ENCODE results near the gene RAB44.
A peak's percentile ranks its signal among the peaks of the same experiment; 100 is the strongest.

The RAB44 gene

DNA sequence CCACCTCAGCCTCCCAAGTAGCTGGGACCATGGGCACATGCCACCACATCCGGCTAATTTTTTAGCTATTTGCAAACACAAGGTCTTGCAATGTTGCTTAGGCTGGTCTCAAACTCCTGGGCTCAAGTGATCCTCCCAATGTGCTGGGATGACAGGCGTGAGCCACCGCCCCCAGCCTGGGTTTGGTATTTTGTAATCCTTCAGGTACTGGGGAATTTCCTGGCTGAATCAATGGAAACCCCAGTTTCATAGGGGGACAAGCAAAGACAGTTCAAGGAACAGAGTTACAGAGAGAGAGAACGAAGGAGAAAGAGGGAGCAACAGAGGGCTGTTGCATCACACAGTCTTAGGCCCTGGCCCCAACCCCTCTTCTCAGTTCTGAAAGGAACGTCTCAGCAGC, 35.7 kb downstream of the RAB44 start:
- no peak for DNase-seq

DNA sequence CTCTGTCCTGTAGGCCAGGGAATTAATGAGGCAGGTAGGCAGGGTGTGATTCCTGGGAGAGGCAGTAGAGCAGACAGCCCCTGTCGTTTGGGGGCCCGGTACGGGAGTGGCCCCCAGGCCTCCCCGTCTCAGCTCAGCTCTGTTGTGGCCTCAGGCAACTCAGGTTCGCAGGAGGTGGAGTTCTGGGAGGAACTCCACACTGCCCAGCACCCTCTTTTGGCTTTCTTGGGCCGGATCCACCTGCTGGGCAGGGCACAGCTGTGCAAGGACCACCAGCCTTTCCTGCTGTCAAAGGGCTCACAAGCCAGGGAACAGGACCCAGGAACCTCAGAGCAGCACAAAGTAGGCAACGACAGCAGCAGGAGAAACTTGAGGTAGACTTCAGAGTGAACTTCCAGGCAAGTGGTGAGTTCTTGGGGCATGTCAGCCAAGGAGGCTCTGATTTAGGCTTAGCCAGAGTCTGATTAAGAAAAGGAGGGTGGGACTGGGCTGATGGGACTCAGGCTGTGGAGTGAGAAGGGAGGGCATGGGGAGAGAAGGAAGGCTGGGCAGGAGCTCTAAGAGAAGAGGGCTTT, 36.9 kb downstream of the RAB44 start:
- DNase-seq: no peak

DNA sequence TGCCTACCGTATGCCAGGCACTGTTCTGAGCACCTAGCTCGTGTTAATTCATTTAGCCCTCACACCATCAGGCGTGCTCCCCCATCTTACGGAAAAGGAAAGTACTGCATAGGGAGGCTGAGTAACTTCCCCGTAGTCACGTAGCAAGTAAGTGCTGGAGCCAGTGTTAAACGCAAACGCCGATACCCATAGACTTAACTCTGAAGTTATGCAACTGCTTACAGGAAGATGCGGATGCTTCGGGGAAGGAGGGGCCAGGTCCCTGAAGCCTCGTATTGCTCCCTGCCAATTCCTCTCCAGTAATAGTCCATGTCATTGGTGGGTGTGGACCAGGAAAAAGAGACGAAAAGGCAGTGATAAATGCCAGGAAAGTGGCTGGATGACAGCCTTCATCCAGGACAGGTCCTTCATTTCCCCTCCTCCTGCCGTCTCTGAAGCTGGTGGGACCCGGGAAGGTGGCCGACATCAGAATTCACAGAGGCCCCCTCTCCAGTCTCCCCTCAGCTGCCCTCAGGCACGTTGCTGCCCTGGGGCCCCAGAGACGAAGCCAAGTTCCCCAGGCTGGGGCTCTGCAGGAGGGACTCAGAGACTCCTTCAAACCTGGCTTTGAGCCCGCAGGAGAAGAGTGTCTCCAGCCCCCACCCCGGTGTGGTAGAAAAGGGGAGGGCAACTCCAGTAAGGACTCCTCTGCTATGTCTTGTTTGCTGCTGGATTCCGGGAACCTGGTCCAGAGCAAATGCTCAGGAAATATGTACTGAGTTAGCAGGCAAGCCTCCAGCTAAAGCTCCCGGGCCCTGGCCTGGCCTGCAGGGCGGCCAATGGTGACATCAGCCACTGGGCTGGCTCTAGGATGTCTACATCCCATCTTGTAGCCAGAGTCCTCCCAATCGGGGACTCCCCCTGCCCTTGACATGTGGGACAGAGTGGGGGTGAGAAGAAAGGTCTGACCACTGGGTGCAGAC, 37.8 kb downstream of the RAB44 start:
- peak; percentile 44 for DNase-seq

DNA sequence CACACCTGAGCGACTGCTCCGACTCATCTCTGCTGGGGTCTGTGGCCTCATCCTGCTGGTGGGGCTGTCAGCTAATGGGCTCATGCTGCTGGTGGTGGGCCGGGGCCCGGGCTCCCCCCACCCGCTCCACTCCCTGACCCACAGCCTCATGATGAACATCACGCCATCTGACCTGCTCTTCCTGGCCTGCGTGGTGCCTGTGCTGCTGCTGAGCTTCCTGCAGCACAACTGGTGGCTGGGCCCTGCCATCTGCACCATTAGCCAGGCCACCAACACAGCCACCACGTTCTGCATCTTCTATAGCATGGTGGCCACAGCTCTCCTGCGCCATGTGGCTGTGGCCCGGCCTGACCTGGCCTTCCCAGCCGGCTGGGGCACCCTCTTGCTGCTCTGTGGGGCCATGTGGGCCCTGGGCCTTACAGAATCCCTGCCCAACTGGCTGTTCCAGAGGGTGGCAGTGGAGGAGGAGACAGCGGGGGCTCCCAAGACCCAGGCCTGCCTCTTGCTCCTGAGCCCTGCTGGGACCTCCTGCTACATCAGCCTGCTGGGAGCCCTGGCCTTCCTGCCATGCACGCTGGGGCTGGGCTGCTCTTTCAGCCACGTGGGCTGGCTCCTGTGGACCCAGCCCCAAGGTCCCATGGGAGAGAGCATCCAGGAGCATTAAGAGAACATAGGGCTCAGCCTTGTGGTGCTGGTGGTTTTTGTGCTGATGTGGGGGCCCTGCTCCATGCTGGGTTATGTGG, 39.6 kb downstream of the RAB44 start:
- DNase-seq: no peak

DNA sequence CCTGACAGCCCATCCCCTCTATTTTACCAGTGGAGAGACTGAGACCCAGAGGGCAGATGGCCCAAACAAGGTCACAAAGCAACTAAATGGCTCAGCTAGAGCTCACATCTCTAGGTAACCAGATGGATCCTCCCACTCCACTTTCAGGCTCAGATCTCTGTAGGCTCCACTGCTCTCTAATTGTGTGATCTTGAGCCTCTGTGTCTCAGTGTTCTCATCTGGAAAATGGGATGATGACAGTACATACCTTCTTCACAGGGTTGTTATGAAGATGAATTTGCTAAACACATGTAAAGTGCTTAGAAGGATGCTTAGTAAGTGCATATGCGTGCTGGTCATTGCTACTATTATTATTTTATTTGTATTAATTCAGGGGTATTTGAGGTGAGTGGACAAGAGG, 40.5 kb downstream of the RAB44 start:
- DNase-seq: no peak

DNA sequence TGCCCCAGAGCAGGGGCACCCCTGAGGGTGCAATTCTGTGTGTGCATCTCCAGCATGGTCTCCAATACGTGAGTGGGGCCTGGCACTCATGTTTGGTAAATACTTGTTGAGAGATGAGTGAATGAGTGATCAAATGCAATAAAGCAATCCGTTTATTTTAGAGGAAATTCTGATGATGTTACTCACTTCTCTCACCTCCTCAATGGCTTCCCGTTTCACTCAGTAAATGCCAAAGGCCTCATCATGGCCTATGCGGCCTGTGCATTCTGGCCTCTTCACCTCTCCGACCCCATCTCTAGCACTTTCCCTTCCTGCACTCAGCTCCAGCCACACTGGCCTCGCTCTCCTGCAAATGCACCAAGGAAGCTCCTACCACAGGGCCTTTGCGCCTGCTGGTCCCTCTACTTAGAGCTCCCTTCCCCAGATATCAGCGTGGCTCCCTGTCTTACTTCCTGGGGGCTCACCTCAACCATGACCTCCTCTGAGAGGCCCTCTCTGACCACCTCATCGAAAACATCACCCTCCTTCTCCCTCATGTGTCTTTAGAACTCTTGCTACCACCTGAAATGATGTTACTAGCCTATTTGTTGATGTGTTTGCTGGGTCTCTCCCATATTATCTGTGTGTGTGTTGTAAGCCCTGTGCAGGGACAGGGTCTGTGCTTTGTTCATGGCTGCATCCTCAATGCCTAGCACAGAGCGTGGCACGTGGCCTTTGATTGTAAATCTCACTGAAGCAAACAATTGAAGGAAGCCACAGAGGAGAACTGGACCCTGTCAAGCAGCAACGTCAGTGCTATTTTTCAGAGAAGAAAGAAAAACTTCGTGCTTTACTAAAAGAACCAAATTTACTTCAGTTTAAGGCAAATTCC, 42.6 kb downstream of the RAB44 start:
- DNase-seq: no peak

DNA sequence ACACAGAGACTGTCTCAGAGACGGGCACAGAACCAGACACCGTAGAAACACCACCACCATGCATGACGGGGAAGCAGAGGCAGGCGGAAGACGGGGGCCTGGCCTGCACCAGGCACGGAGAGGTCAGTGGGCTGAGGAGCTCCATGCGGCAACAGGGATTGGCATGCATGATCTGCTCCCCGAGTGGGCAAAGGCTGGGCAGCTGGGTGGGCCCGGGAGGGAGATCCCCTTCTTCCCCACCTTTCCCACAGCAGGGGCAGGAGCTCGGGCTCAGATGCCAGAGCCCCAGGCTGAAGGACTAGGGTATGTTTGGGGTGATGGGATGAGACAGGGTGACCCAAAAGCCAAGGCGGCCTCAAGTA, 43.2 kb downstream of the RAB44 start:
- DNase-seq: no peak

DNA sequence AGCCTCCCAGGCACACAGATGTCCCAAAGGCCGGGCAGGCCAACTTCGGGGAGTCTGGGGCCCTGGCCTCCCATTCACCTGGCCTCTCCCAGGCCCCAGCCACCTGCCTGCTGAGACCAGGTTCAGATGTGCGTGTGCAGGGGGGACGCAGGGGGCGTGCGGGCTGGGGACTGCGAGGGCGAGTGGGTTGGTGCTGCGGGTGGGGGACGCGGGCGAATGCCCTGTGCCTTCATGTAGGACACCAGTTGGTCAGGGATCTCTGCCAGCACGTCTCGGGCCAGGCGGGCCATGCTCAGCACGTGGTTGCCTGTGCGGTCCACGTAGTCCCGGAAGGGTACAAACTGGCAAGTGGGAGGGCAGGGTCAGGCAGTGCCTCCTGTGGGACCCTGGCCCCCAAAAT, 44.5 kb downstream of the RAB44 start:
- DNase-seq: no peak

DNA sequence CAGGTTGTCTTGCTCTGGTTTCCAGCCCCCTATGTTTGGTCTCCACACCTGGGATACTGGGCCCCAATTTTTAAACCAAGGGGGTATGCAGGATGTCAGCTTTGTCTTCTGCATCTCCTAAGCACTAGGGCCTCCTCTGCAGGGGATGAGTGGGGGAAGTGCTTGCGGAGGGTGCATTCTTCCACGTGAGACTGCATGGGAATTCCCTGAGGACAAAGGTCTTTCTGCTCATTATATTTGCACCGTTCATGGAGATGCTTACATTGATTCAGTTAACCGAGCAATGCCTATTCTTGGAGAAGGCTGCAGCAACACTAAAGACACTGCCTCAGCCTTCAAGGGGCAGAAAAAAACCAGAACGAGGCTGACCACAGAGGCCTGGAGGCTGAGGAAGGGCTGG, 45.4 kb downstream of the RAB44 start:
- DNase-seq: no peak

DNA sequence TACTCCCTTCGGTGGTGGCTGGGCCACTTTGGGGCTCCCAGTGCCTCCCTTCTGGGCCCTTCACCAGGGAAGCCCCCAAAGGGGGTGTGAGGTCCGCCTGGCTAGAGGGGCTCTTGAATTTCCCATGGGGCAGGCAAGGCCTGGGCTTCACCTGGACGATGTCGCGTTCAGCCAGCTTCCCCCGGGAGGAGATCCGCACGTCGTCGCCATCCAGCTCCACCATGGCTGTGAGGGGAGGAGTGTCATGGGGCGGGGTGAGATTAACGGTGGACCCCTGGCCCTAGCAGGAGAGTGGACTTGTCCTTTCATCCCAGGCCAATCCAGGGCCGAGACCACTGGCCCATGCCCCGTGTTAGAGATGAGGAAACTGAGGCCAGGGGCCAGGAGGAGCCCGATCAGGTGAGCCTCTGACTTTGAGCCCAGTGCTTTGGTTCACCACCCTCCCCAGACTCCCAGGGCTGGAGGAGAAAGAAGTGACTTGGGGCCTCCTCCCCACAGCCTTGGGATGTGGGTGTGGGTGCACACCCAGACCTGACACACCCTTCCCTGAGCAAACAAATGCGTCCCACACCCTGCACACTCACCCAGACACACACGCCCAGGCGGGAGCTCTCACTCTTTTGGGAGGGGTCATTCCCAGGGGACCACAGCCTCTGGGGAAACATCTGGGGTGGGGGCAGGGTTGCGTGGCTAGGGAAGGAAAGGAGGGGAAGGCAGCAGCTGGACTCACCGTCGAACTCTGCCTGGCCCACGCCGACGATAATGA, 46.1 kb downstream of the RAB44 start:
- DNase-seq: no peak

DNA sequence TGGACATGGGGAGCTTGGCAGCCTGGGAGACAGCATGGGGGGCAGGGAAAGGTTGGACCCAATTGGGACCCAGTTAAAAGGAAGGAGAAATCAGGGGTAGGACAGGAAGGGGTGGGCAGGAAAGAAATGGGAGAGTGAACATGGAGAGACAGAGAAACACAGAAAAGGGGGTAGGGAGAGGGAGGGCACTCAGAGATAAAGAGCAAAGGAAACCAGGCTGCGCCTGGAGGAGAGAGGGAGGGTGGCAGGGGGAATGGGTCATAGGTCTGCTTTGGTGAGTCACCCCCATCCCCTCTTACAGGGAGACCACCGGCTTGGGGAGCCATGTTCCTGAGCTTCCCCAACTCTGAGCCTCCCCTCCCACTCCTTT, 46.7 kb downstream of the RAB44 start:
- DNase-seq: no peak

DNA sequence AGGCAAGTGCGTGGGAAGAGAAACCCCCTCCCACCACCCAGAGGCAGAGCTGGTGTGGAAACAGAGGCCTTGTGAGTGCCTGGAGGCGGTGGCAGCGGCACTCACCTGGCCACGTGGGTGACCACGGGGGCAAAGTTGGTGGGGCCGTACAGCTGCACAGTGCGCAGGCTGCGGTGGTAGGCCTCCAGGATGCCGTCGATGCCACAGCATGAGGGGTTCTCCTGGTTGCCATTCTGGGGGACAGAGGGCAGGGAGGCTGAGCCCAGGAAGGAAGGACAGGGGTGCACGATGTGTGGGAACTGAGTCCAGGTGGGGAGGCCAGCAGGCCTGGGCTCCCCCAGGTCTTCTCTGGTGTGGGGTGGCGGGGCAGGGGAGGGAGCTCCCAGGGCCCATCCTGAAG, 47.7 kb downstream of the RAB44 start:
- no peak for DNase-seq

DNA sequence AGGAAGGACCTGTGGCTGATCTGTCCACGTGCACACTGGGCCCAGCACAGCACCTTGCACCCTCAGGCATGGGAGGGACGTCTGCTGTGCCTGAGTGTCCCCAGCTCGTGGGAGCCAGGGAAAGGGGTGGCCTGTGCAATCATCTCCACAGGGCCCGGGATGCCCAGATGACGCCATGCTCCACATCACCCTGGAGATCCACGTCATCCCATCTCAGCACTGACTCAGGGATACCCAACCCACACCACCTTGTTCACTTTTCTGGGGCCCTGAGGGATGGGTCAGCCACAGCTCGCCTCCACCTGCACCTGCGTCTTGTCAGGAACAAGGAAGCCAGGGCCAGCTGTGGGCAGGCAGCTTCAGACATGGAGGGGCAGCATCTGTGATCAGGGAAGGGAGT, 48.2 kb downstream of the RAB44 start:
- DNase-seq: no peak

DNA sequence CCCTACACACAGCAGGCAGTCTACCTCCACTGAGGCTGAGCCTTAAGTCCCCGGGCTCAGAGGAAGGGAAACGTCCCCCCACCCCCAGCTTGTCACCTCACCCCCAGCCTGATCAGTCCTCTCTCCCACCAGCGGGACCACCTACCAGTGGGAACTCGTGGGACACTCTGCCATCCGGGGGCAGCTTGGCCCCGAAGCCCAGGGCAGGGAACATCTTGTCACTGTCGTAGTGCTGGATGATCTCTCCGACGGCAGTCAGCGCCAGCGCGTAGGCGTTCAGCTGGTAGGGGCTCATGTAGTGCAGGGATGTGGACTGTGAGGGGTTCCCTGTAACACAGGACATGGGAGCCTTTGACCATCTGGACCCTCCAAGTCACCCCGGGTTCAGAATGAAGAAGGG, 48.6 kb downstream of the RAB44 start:
- no peak for DNase-seq

DNA sequence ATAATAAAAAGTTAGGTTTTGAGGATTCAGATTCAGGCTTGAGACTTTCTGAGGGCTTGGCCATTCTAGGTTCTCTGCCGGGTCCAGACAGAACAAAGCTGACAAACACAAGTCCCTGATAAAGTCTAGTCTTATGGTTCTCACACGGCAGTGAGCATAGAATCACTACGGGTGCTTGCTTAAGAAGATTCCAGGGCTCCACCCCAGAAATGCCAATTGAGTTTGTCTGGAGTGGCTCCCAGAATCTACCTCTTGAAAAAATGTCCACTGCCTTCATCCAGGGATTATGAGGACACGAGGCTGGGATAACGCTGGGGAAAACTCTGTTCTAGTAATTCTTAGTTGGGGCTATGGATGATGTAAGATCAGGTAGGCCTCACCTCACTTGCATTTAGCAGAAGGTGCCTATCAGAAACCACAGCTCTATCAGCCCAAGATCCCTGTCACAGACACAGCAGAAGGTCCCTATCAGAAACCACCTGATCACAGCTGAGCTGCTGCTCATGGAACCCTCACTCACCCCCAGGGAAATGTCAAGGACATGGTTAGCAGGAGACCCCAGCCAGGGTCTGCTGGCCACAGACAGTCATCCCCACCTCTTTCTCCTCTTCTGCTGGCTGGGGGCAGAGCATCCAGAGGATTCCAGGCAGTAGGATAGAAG, 52.3 kb downstream of the RAB44 start:
- DNase-seq: no peak

DNA sequence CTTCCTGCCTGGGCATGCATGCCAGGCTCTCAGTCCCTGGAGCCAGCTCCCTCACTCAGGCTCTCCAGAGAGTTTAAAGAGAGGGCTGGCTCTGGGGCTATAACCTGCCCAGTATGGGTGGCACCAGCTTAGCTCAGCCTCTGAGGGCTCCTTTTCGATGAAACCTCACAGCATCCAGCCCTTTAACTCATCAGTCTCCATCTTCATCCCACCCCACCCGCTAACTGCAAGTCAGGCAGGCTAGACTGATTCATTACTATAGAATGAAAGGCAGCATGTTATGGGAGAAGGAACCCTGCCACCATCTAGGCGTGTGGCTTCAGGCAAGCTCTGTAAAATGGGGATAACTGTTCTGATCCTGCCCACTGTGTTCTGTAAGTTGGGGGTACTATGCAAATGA, 53.5 kb downstream of the RAB44 start:
- no peak for DNase-seq

DNA sequence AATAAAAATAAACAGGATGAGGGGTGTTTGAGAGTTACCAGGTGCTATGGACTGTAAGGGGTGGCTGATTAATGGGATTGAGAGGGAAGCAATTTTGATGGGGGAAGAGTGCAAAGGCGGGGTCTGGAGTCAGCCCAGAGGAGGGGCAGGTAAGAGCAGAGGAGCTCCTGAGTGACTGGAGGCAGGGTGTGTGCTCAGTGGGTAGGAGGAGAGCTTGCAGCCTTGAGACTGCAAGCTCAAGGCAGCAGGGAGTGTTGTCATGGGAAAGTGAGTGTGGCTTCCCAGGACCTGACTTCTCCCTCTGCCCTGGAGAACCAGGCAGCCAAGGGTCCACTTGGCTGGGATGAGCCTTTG, 54.2 kb downstream of the RAB44 start:
- DNase-seq: no peak

DNA sequence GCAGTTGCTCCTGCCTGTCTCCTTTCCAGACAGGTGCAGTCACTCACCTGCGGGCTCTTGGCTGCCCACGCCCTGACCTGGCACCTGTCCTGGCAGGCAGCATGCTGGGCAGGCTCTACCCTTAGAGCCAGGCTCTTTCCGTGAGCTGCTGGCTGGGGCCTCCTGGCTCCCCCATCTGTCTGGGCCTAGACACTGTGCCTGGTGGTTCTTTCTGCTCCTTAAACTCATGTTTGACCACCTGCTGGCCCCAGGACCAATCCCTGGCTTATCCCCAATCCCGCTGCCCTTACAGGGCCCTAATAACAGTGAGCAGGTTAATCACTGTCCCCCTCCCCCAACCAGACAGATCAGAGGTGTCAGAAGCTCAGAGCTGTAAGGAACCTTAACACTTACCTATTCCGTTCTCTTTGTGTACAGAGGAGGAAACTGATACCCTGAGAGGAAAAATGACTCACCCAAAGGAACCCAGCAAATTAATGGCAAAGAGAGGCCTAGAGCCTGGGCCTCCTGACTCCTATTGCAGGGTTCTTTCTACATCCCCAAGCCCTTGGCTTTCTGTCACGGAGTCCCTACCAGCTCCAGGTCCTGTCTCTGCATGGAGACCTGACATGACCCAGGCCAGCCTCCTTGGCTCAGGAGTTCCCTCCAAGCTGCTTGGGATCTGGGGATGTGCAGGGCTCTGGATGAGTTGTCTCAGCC, 54.7 kb downstream of the RAB44 start:
- peak; percentile 63 for DNase-seq

DNA sequence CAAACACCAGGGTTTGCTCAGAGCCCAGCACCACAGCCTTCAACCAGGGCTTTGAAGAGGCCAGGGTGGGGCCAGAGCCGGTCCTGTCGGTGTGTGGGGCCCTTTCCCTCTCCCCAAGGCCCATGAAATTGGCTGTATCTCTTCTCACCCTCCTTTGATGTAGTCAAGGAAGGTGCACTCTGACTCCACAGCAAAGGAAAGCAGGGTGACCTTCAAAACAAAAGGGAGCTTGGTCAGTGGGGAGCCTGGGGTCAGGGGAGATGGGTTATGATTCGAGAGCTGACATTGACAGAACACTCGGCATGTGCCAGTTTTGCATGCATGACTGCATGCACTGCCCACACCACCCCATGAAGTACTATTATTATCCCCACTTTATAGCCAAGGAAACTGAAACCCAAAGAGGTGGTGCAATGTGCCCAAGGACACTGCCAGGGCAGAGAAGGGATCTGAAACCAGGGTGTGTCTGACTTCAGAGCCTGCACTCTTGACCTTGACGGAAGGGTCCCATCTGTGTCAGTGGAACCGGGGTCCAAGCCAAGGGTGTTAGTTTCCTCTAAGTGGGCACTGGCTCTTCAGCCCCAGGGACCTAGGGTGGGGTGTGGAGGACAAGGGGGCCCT, 55.4 kb downstream of the RAB44 start:
- no peak for DNase-seq

DNA sequence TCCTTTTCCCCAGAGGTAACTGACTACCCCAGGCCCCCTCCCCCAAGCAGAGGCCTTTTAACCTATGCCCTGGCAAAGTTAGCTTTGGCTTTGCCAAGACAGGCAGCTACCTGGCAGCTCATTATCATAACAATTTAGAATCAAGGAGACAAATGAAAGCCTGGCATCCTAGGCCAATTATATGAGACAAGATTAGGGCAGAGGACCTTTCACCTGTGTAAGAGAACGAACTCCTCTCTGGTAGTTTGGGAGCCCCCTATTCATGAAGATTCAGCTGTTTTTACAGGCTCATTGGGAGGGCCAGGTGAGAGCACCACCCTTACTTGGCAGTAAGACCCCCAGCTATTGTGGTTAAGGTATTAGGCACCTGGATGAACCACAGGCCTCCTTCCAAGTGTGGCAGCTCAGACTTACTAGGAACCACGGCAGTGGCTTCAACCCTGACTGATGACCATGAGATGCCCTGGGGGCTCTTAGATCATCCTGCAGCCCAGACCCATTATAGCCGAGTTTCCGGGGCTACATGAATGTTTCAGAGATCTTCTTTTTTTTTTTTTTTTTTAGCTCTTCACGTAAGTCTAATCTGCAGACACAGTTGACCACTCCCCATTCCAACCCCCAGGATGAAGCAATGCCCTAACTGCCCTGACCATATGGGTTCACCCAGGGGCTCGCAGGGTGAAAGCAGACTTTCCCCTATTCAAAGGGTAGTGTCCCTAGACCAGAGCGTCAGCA, 56.2 kb downstream of the RAB44 start:
- no peak for DNase-seq

Data from CD4-positive, alpha-beta T cell treated with Interleukin-4 for 4 hours (primary cell).